T-helper 1 cell treated with Interleukin-12 subunit alpha and Interleukin-12 subunit beta and Interleukin-4 antibody, amounts not matched to agents 30 μg/mL and 1 μg/mL, for 36 hours (primary cell): ENCODE results near the gene SNAP25.

Experiments
- H3K27ac Mint-ChIP-seq: one replicate; pipeline ENCODE4 v1.8.0; 2021; ENCODE audit warnings: mild to moderate bottlenecking, mixed read lengths
- H3K27me3 Mint-ChIP-seq: one replicate; pipeline ENCODE4 v1.8.0; 2021; ENCODE audit warnings: low read depth, mixed read lengths
- H3K36me3 Mint-ChIP-seq: one replicate; pipeline ENCODE4 v1.8.0; 2021; ENCODE audit warnings: low read depth, mixed read lengths
- H3K4me1 Mint-ChIP-seq: one replicate; pipeline ENCODE4 v1.8.0; 2021; ENCODE audit warnings: low read depth, mixed read lengths
- H3K4me3 Mint-ChIP-seq: one replicate; pipeline ENCODE4 v1.8.0; 2021; ENCODE audit warnings: mild to moderate bottlenecking, moderate library complexity, mixed read lengths
- H3K9me3 Mint-ChIP-seq: one replicate; pipeline ENCODE4 v1.8.0; 2021; ENCODE audit warnings: mixed read lengths

Gene SNAP25

DNA sequence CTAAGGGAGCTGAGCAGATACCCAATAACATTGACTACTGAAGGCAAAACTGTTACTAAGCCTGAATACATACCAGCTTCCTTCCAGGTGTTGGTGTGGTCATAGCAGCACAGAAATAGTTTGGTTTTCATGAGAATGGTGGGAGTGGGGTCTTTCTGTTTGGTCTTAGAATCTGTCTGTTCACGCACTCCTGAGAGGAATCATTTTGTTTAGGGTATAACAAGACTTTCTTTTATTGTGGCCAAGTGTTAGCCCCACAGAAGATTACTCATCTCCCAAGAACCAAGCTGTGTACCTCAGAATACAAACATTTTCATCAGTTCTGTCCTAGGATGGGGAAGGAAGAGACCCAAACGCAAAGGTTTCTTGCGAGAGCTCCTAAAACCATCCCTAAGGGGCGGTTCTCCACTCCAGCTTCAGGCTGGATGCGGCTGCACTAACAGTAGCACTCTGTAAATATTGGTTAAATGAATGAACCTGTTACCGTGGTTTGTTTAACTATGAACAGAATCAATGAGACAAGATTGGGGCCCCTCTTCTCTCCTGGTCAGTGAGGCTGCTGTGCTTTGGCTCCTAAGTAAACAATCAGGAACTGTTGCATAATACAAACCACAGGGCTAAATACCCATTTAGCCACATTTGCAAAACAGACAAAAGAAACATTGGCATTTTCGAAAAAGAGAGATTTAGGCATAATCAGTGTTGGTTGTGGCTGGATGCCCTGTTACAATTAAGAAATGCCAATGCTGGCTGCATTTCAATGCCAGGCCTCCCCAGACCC lies 44.9 kb downstream of the SNAP25 start:
- H3K36me3 Mint-ChIP-seq: no peaks in the 10 kb centered on the region
- no peaks in the 10 kb centered on the region for H3K27me3 Mint-ChIP-seq
- H3K27ac Mint-ChIP-seq: no peak overlapping the region
- no peaks in the 10 kb centered on the region for H3K9me3 Mint-ChIP-seq
- H3K4me3 Mint-ChIP-seq: no peak overlapping the region
- H3K4me1 Mint-ChIP-seq: no peaks in the 10 kb centered on the region

DNA sequence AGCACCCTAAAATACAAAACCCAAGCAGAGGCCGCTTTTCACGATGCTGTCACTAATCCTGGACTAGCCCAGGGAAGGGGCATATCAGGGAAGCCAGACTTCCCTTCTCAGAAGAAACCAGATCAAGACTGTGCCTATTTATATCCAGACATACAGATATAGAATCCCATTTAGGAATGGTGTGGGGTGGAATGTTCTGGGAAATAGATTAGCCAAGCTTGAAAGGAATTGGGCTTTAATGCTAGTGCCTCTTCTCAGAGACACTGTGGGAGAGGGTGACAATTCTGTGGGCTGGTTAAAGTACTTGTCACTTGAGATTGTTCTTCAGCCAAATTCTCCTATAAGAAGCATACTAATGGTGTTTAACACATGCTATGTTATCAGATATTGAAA lies 45.5 kb downstream of the SNAP25 start:
- H3K36me3 Mint-ChIP-seq: no peaks in the 10 kb centered on the region
- H3K4me3 Mint-ChIP-seq: no peak overlapping the region
- no peaks in the 10 kb centered on the region for H3K27me3 Mint-ChIP-seq
- no peaks in the 10 kb centered on the region for H3K4me1 Mint-ChIP-seq
- no peaks in the 10 kb centered on the region for H3K9me3 Mint-ChIP-seq
- H3K27ac Mint-ChIP-seq: no peak overlapping the region

DNA sequence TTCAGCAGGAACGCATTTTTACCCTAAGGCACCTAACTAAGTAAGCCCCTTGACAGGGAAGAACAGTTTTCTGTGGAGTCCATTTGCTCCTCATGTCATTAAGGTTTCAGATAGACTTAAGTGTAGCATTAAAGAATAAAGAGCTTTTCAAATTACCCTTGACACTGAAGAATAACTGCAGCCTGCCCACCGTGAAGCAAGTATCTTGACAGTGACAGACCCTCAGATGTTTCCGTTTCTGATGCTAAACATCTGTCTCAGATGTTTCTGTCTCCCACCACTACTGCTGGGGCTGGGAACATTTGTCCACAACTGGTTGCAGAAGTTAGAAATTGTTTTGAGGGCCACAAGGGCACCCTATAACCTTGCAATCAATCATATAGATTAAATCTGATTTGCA lies 50.0 kb downstream of the SNAP25 start:
- Mint-ChIP-seq H3K27me3 (no peaks in the 10 kb centered on the region), H3K9me3 (no peaks in the 10 kb centered on the region), H3K36me3 (no peaks in the 10 kb centered on the region), H3K4me3 (no peak overlapping the region), H3K4me1 (no peaks in the 10 kb centered on the region), H3K27ac (no peak overlapping the region)

DNA sequence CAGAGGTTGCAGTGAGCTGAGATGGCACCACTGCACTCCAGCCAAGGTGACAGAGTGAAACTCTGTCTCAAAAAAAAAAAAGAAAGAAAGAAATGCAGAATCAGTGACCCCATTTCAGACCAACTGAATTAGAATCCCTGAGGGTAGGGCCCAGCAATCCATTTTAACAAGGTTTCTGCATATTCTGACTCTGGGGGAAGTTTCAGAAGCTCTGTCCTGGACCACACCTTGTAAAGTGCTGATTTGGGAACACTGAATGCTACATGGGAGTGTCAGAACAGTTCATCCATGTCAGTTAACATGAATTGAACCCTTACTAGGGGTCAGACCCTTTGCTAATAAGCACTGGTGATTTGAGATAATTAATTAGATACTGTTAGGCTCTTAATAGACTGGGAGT lies 52.0 kb downstream of the SNAP25 start:
- Mint-ChIP-seq H3K27ac (no peak overlapping the region), H3K4me1 (no peaks in the 10 kb centered on the region), H3K27me3 (no peaks in the 10 kb centered on the region), H3K4me3 (no peak overlapping the region), H3K36me3 (no peaks in the 10 kb centered on the region), H3K9me3 (no peaks in the 10 kb centered on the region)

DNA sequence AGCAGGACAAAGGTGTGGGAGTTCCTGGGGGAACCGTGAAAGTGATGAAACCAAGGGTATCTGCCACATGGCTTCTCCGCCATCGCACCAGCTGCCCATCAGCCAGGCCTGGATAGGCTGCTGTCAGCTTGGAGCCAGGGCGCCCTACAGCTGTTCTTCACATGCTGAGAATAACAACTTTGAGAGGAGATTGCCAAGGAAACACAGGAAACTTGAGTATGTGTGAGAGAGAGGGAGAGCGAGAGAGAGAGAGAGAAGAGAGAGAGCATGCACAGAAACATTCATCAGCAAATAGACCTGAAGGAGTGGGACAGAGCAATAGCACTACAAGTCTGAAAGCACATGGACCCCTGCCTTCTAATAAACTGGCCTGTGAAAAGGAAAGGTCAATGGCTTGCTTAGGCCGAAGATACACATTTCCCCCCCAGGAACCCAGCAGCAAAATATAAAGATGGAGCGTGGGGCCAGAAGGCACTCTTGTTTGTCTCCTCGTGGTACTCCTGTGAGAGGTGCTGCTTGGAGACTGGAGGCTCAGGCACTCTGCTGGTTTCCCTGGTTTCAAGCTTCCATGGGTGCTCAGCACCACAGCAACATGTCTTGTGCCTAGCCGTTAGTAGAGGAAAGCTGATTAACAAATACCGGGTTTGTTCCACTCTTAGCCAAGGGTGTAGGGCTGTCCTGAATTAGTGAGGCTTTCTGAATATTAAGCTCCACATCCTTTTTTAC lies 53.0 kb downstream of the SNAP25 start:
- no peak overlapping the region for H3K4me3 Mint-ChIP-seq
- no peaks in the 10 kb centered on the region for H3K27me3 Mint-ChIP-seq

DNA sequence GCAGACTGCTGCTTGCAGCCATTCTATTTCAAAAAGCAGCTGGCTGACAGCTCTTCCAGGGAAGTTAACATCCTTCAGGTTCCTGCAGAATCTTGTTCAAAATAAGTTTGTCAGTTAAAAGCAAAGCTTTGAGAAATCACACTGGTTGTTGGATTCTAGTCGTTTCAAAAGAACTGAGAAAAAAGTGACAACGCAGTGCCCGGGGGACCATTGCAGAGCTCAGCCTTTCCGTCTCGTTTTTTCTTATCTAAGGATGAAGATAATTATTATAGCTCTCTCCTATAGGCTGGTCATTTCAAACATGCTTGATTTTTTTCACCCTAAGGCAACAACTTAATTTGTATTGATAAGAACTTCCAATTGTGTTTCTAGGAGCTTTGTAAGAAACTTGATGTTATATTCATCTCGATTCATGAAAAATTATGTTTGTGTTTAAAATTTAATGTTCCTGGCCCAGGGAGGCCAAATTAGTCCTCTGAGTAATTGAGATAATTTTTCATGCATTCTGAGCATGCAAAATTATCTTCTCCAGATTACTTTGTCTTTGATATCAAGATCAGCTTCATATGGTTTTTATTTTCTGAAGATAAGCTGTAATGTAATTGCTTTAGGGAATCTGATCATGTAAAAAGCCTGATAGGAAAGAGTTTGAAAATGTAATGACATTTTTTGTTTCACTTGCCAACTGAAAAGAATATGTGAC lies 58.4 kb downstream of the SNAP25 start:
- H3K4me3 Mint-ChIP-seq: no peak overlapping the region
- H3K9me3 Mint-ChIP-seq: no peaks in the 10 kb centered on the region
- H3K27me3 Mint-ChIP-seq: peaks cover 4% of the 10 kb centered on the region
- no peaks in the 10 kb centered on the region for H3K36me3 Mint-ChIP-seq
- no peaks in the 10 kb centered on the region for H3K4me1 Mint-ChIP-seq
- no peak overlapping the region for H3K27ac Mint-ChIP-seq

More for the DNA sequence above, 53.0 kb downstream of the SNAP25 start:
- no peak overlapping the region for H3K27ac Mint-ChIP-seq
- H3K36me3 Mint-ChIP-seq: no peaks in the 10 kb centered on the region
- no peaks in the 10 kb centered on the region for H3K4me1 Mint-ChIP-seq
- H3K9me3 Mint-ChIP-seq: no peaks in the 10 kb centered on the region

DNA sequence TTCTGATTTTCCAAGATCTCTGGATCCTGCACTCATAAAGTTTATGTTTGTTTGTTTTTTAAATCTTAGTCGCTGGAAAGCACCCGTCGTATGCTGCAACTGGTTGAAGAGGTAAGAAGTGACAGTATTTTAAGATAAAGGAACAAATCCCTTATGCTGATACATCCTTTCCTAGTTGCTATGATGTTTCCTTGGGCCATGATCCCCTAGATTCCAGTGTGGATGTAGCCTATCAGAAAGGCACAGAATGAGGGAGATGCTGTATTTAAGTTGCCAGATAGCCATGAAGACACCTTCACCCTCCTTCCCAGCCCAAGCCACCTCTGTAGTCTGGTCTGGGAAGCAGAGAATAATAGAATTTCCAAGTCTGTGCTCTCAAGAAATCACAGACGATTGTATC lies 59.0 kb downstream of the SNAP25 start:
- no peaks in the 10 kb centered on the region for H3K36me3 Mint-ChIP-seq
- H3K27ac Mint-ChIP-seq: no peak overlapping the region
- H3K9me3 Mint-ChIP-seq: no peaks in the 10 kb centered on the region
- no peak overlapping the region for H3K4me3 Mint-ChIP-seq
- no peaks in the 10 kb centered on the region for H3K4me1 Mint-ChIP-seq
- H3K27me3 Mint-ChIP-seq: peaks cover 4% of the 10 kb centered on the region

DNA sequence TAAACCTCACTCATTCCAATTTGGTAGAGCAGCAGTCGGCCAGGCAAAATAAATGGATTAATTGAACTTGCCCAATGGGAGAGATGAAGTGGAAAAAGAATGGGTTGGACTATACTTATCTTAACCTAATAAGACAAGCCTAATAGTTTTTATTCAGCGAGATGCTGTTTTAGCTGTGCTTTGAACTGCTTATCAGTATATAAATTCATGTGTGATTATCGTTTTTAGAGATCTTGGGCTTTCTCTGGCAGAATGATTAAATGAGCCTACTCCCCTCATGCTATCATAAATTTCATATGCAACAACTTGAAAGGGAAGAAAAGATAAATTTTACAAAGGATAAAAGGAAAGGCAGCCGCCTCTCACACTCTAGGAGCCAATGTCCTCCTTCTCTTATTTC lies 59.8 kb downstream of the SNAP25 start:
- Mint-ChIP-seq H3K27me3 (peaks cover 4% of the 10 kb centered on the region), H3K9me3 (no peaks in the 10 kb centered on the region), H3K4me3 (no peak overlapping the region), H3K4me1 (no peaks in the 10 kb centered on the region), H3K27ac (no peak overlapping the region), H3K36me3 (no peaks in the 10 kb centered on the region)

DNA sequence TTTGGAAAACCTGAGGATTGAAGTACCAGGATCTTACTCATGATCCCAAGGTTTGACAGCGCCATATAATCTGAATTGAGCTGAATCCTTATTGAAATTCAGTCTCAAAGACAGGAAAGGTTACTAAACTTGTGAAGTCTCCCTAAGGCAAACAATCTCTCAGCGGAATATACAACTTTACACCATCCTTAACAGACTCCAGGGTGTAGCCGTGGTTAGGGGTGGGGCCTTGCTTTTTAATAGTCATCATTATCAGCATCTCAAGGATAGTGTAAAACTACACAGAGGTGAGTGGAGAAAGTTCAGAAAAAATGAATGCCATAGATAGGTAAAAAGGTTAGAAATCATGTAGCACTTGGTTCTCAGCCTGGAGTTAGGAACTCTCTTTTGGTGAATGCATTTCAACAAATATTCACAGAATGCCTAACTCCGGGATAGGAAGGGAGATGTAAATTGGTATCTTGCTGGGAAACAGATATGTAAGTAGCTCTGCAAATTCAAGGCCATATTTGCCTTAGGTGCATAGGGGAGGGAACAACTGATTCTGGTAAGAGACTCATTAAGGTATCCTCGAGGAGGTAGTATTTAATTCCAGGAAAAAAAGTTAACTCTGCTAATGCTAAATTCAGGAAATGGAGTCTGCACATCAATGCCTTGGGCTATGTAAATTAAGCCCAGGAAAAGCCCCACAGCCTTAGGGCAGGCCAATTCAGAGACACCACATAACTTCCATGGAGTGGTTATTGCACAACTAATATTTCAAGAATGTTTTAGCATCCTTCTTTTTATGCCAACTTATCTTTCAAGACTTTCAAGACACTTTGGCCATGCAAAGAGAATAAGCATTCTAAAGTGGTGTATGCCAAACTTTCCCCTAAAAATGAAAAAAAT lies 61.6 kb downstream of the SNAP25 start:
- Mint-ChIP-seq H3K27me3 (peaks cover 4% of the 10 kb centered on the region), H3K27ac (no peak overlapping the region), H3K9me3 (no peaks in the 10 kb centered on the region), H3K36me3 (no peaks in the 10 kb centered on the region), H3K4me1 (no peaks in the 10 kb centered on the region), H3K4me3 (no peak overlapping the region)

DNA sequence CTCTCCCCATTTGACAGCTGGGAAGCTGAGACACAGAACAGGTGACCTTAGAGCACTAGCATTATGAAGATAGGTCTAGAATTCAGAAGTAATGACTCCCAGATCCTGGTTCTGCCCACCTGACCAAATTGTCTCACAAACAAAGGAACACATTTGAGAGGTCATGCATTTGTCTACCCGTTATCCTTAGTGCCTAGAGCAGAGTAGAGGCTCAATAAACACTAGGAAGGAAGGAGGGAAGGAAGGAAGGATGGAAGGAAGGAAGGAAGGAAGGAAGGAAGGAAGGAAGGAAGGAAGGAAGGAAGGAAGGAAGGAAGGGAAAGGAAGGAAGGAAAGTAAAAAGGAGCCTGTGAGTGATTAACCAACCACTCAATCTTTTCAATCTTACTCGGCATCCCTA lies 63.3 kb downstream of the SNAP25 start:
- H3K4me1 Mint-ChIP-seq: no peaks in the 10 kb centered on the region
- H3K36me3 Mint-ChIP-seq: no peaks in the 10 kb centered on the region
- H3K9me3 Mint-ChIP-seq: peaks cover 4% of the 10 kb centered on the region
- no peak overlapping the region for H3K27ac Mint-ChIP-seq
- H3K4me3 Mint-ChIP-seq: no peak overlapping the region
- H3K27me3 Mint-ChIP-seq: peaks cover 7% of the 10 kb centered on the region

DNA sequence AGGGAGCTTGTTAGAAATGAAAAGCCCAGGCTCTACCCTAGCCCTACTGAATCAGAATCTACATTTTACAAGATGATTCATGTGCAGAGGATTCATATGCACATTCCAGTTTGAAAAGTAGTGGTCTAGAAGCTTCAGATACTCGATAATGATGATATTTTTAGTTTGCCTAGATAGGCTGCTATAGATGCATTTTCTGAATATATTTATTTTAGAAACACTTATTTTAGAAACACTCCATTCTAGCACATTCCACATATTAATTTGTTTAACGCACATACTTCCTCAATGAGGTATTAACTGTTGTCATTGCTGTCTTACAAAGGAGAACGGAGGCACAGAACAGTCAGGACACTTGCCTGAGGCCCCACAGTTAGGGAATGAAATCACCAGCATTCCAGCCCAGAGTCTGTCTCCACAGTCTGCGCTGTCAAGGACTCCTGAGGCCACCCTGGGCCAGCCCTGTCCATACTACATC lies 64.4 kb downstream of the SNAP25 start:
- Mint-ChIP-seq H3K4me1 (no peaks in the 10 kb centered on the region), H3K36me3 (no peaks in the 10 kb centered on the region), H3K4me3 (no peak overlapping the region), H3K27me3 (peaks cover 7% of the 10 kb centered on the region), H3K9me3 (peaks cover 4% of the 10 kb centered on the region), H3K27ac (no peak overlapping the region)

DNA sequence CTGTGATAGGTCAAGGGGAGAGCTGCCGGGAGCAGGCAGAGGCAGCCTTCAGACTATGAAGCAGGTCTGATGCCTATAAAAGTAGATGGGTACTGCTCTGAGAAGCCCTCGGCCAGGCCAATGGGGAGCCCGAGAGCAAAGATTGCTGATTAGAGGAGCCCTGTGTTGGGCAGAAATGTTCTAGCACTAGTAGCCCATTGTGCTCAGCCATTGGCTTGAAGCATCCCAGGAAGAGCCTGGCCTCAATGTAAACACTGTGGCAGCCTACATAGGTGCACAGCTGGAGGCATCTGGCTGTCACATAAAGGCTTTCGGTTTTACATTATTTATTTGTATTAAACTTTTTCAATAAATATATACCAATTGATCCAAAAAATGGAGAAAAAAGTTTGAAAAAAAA lies 67.7 kb downstream of the SNAP25 start:
- Mint-ChIP-seq H3K36me3 (no peaks in the 10 kb centered on the region), H3K4me3 (no peak overlapping the region)

DNA sequence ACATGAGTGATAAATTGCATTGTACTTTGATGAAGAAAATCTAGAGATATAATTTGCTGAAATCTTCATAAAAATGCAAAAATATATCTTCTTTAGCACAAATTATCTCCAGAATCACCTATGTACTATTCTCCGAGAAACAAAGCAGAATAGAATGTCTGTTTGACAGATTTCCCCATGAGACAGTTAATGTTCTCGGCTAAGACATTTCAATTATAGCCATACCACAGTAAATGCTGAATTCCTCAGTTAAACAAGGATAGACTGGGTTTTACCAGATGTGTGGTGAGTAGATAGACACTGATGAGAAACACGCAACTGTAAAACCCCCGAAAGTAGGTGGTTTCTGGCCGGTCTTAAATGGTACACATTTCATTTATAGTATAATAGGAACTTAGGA lies 69.8 kb downstream of the SNAP25 start:
- Mint-ChIP-seq H3K4me1 (no peaks in the 10 kb centered on the region), H3K27ac (no peak overlapping the region)

More for the DNA sequence above, 67.7 kb downstream of the SNAP25 start:
- Mint-ChIP-seq H3K4me1 (no peaks in the 10 kb centered on the region), H3K9me3 (peaks cover 4% of the 10 kb centered on the region), H3K27ac (no peak overlapping the region), H3K27me3 (peaks cover 4% of the 10 kb centered on the region)

More for the DNA sequence above, 69.8 kb downstream of the SNAP25 start:
- H3K4me3 Mint-ChIP-seq: no peak overlapping the region
- H3K9me3 Mint-ChIP-seq: peaks cover 4% of the 10 kb centered on the region
- peaks cover 3% of the 10 kb centered on the region for H3K27me3 Mint-ChIP-seq
- no peaks in the 10 kb centered on the region for H3K36me3 Mint-ChIP-seq
